COLO668 (cell line): ENCODE results near the gene SMNDC1.
"Not testable (repeated sequence)": the region's sequence is repeated elsewhere in the genome, so short reads cannot be mapped to it uniquely, and the experiment has no call there.

Experiments
- DNase-seq: peaks from one replicate; lab custom pipeline; 2025; ENCODE audit not compliant: unreplicated experiment; lab: John Stamatoyannopoulos, UW

The SMNDC1 gene

GRCh38 chr10:110254467-110254866 is 50.3 kb downstream of the SMNDC1 start:
- no peak for DNase-seq

- DNase-seq: no peak
Measured at GRCh38 chr10:110252151-110252550, 52.6 kb downstream of the SMNDC1 start.

GRCh38 chr10:110251392-110251791 is 53.3 kb downstream of the SMNDC1 start:
- not testable (repeated sequence) for DNase-seq

- not testable (repeated sequence) for DNase-seq
Measured at GRCh38 chr10:110249489-110249888, 55.2 kb downstream of the SMNDC1 start.

GRCh38 chr10:110247833-110248232 is 56.9 kb downstream of the SMNDC1 start:
- not testable (repeated sequence) for DNase-seq

- DNase-seq: no peak
Measured at GRCh38 chr10:110244550-110244949, 60.2 kb downstream of the SMNDC1 start.

- no peak for DNase-seq
Measured at GRCh38 chr10:110242511-110242910, 62.2 kb downstream of the SMNDC1 start.

GRCh38 chr10:110241841-110242240 is 62.9 kb downstream of the SMNDC1 start:
- DNase-seq: no peak

- DNase-seq: no peak
Measured at GRCh38 chr10:110241407-110241806, 63.3 kb downstream of the SMNDC1 start.
